ENCODE results near the gene MAP1S.

The MAP1S gene, protein sequence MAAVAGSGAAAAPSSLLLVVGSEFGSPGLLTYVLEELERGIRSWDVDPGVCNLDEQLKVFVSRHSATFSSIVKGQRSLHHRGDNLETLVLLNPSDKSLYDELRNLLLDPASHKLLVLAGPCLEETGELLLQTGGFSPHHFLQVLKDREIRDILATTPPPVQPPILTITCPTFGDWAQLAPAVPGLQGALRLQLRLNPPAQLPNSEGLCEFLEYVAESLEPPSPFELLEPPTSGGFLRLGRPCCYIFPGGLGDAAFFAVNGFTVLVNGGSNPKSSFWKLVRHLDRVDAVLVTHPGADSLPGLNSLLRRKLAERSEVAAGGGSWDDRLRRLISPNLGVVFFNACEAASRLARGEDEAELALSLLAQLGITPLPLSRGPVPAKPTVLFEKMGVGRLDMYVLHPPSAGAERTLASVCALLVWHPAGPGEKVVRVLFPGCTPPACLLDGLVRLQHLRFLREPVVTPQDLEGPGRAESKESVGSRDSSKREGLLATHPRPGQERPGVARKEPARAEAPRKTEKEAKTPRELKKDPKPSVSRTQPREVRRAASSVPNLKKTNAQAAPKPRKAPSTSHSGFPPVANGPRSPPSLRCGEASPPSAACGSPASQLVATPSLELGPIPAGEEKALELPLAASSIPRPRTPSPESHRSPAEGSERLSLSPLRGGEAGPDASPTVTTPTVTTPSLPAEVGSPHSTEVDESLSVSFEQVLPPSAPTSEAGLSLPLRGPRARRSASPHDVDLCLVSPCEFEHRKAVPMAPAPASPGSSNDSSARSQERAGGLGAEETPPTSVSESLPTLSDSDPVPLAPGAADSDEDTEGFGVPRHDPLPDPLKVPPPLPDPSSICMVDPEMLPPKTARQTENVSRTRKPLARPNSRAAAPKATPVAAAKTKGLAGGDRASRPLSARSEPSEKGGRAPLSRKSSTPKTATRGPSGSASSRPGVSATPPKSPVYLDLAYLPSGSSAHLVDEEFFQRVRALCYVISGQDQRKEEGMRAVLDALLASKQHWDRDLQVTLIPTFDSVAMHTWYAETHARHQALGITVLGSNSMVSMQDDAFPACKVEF

GRCh38 chr19:17718947-17719711 is at the start of gene MAP1S:
Gene MAP1S (plus strand): TSS chr19:17719480. CDS start chr19:17719503, 23 bp downstream.
- DNase-seq = no peak

- DNase-seq = no peak
Measured at GRCh38 chr19:17671906-17672305, 47.4 kb upstream of the MAP1S start.

GRCh38 chr19:17673937-17674799 is 45.1 kb upstream of the MAP1S start:
- no peak for DNase-seq

DNA sequence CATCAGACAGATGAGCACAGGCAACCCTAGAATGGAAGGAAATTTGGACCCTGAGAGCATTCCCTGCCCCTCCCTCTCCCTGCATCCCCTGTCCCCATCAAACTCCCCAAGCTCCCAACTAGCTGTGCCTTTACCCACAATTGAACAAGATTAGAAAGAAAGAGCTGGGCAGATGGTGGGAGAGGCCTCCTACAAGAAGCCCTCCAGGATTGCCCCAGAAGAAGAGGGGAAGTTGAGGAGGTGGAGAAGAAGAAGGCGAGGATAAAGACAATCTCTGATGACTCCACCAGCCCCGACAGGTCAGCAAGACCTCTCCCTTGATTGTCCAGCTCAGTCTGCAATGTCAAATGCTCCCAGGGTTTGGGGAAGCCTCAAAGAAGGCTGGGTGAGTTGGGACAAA is 43.0 kb upstream of the MAP1S start:
- DNase-seq = no peak

DNA sequence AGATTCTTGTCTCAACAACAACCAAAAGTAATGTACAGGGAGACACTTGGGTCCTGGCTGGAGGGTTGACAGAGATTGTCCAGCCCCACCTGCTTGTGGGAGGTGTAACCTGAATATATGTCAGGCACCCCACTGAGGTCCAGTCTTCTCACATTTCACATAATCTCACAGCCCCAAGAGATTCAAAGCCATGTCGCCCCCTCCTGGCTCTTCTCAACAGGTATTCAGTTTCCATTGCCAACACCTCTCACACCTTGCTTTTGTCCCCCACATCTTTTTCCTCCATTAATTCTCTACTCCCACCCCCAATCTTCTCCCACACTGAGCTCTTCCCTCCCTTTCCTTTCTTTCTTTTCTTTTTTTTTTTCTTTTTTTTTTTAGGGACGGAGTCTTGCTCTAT is 42.3 kb upstream of the MAP1S start:
- DNase-seq = no peak

DNA sequence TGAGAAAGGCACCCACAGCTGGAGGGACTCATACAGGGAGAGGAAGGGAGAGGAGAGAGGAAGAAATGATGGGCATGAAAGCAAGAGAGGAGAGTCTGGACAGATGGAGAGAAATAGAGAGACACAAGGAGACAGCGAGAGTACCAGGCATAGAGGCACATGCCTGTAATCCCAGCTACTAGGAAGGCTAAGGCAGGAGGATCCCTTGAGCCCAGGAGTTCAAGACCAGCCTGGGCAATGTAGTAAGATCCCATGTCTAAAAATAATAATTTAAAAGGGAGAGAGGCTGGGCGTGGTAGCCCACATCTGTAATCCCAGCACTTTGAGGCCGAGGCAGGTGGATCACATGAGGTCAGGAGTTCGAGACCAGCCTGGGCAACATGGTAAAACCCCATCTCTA is 40.4 kb upstream of the MAP1S start:
- DNase-seq = no peak

DNA sequence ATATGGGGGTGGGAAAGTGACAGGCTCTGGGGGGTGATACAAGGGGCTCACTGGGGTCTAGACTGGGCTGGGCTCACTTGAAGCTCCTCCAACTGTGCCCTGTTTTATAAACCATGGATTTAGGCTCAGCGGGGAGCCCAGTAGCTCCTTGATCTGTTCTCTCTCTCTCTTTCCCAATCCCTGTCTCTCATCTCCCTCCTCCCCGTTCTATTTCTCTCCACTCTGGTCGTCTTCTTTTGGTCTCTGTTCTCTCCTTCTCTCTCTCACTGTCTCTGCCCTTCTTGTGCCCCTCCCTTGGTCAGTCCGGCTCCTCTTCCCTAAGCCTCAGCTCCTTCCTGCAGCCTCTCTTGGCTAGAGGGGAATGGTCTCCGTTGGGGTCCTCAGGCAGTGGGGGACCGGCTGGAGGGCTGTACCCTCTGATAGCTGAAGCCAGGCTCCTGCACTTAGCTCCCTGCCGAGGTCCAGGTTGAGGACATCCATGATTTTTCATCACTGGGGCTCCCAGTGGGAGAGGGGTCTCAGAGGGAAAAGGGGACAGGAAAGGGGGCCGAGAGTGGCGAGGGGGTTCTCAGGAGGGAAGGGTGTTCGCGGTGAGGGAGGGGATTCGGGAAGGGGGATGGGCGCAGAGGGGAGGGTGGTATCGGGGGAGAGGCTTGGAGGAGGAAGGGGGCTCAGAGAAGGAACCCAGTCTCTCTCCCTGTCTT is 39.6 kb upstream of the MAP1S start:
- no peak for DNase-seq

GRCh38 chr19:17680230-17680722 is 39.0 kb upstream of the MAP1S start:
- no peak for DNase-seq

- DNase-seq = no peak
Measured at GRCh38 chr19:17681505-17682125, 37.7 kb upstream of the MAP1S start.

GRCh38 chr19:17682273-17682672 is 37.0 kb upstream of the MAP1S start:
- DNase-seq = no peak

DNA sequence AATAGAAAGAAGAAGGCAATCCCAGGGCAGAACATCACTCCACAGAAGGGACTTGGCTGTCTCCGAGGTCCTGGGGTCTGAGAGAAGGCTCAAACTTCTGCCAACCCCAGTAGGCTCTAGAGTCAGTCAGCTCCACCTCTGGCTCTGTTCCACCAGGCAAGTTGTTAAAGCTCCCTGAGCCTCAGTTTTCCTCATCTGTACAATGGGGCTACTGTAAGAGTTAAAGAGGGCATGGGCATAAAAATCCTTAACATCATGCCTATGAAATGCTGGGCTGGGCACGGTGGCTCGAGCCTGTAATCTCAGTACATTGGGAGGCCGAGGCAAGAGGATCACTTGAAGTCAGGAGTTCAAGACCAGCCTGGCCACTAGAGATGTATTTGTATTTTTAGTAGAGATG is 36.2 kb upstream of the MAP1S start:
- no peak for DNase-seq

DNA sequence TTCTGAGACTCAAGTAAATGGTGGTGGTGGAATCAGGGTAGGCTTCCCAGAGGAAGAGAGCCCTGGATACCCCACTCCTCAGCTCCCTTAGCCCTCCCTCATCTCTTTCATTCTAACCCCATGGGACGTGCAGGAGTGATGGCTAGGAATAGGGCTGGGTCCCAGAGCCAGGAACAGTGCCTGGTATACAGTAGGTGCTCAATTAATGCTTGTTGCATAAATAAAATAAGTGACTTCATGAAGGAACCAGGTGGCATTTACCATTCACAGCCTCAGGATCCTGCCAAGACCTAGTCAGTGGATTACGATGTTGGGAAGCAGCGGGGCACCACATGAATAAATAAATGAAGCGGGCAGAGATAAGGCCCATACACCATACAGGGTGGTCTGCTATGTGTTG is 35.0 kb upstream of the MAP1S start:
- no peak for DNase-seq

GRCh38 chr19:17685451-17686022 is 33.7 kb upstream of the MAP1S start:
- no peak for DNase-seq

GRCh38 chr19:17686023-17686521 is 33.2 kb upstream of the MAP1S start:
- no peak for DNase-seq

DNA sequence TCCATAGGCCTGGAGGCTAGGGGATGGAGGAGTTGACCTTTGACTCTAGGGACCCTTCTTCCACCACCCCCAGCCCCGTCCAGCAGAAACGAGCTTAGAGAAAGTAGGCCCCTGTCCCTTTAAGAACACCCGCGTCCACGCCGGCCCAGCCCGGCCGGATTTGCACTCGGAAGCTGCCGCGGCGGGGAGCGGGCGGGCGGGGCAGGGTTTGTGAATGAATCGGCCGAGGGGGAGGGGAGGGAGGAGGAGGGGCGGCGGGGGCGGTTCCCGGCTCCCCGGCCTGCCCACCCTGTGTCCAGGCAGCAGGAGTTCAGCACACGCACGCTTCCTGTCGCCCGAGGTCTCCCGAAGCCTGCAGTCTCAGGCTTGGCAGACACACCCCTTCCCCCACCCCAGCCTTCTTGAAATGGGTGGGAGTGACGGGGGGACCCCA is 32.7 kb upstream of the MAP1S start:
- DNase-seq = no peak

DNA sequence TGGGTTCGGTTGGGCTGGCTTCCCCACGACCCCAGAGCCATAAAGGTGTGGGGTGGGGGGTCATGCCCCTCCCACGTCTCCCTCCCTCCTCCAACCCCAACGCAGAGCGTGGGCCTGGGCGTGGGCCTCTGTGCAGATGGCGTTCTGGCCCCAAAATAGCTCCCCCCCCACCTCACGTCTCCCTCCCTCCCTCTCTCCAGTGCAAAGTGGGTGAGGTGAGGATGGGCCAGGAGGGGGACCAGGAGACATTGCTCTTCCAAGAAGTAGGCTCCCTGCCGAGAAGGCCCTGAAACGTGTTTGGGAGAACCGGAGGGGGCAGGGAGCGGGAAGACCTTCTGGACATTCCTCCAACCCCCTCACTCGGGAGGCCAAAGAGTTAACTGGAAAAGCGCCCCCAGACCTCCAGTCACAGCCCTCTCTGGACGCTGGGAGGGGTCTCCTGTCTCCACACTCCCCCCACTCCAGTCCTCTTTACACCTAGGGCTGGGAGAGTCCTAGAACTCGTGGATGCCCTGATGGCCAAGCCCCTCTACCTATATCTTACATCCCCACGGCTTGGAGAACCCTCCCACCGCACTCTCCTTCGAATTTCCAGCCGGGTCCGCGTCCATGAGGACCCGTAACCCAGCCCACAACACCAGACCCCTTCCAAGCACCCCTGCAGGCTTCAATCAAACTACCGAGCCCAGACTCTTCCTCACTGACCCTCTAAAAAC is 32.0 kb upstream of the MAP1S start:
- DNase-seq = no peak

DNA sequence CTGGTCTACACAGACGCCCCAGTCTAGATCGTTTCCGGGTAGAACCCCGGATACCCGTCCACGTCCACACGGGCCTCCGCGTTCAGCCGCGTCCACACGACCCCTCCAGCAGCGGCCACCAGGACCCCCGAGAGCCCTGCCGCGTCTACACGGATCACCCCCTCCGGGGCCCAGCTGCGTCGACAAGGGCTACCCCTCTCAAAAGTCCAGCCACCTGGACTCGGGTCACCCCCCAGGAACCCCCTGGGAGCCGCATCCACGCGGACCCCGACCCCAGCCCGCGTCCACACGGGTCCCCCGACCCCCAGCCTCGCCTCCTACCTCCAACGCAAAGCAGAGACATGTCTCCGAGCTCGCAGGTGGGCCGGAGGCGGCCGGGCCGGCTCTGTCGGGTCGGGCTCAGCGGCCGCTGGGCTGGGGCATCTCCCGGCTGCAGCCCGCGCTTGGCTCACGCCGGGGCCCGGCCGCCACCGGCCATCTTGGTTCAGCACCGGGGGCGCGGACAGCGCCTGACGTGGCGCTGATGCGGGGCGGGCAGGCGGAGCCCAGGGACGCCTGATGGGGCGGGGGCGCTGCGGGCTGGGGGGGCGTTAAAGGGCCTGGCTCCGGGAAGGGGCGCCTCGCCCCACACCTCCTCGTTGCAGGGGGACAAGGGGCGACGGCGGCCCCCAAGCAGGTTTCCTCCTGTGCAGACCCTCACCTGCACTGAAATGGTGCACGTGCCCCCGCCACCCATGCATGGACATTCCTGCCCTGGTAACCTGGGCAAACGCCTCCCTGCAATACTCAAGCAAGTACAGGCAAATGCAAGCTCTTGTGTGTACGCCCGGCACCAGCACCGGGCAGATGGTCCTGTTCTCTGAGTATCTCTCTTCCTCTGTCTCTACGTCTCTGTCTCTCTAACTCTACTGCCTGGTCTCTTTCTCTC is 31.2 kb upstream of the MAP1S start, which contains the start of gene UNC13A:
Gene UNC13A (minus strand): TSS at position 498 of the 928 bp plus-strand sequence. CDS start 155 bp downstream, at position 343.
- DNase-seq = no peak
